ENCODE results near the gene CDH23. TPM values are rescaled to one million over a fixed set of nuclear protein-coding genes. Genes with fewer than 3 reads are reported as not detected.

Gene CDH23
- total RNA-seq, 1 experiment from 2014 or later = 0.02 TPM

GRCh38 chr10:71606257-71607081 is 209.7 kb downstream of the CDH23 start:
- no TSS peak for BruUV-seq (replicated peaks)
- ChIA-PET POLR2A (interaction anchor here (0.6 kb wide), 1 partner anchor 180 kb away, joined by 3 read pairs; no protein-coding TSS in a partner anchor), CTCF (interaction anchor here (1.7 kb wide), 1 partner anchor 36 kb away, joined by 8 read pairs; no protein-coding TSS in a partner anchor)
- peaks cover 35% of the 10 kb centered on the region for H3K27me3 Mint-ChIP-seq (ENCODE audit: insufficient read depth, unreplicated experiment)
- no peak for TF ChIP-seq CTCF (IDR thresholded peaks at IDR 0.05; ENCODE audit: unreplicated experiment)
- no peaks in the 10 kb centered on the region for H3K4me1 Mint-ChIP-seq (ENCODE audit: insufficient read depth, unreplicated experiment)
- DNase-seq (ENCODE audit: unreplicated experiment) = no peak
- intact Hi-C loops (cut with micrococcal nuclease) = no loop called here
- no peaks in the 10 kb centered on the region for H3K36me3 Mint-ChIP-seq (ENCODE audit: insufficient read depth, unreplicated experiment)
- no peak overlapping the region for H3K27ac Mint-ChIP-seq (ENCODE audit: low read depth, unreplicated experiment)
- H3K4me3 Mint-ChIP-seq (ENCODE audit: unreplicated experiment) = no peak overlapping the region
- no peaks in the 10 kb centered on the region for H3K9me3 Mint-ChIP-seq (ENCODE audit: unreplicated experiment)

- no peak for TF ChIP-seq CTCF (IDR thresholded peaks at IDR 0.05; ENCODE audit: unreplicated experiment)
- Mint-ChIP-seq H3K9me3 (ENCODE audit: unreplicated experiment) (no peaks in the 10 kb centered on the region), H3K27me3 (ENCODE audit: insufficient read depth, unreplicated experiment) (peaks cover 40% of the 10 kb centered on the region), H3K27ac (ENCODE audit: low read depth, unreplicated experiment) (no peak overlapping the region), H3K36me3 (ENCODE audit: insufficient read depth, unreplicated experiment) (no peaks in the 10 kb centered on the region), H3K4me3 (ENCODE audit: unreplicated experiment) (no peak overlapping the region), H3K4me1 (ENCODE audit: insufficient read depth, unreplicated experiment) (no peaks in the 10 kb centered on the region)
- ChIA-PET CTCF (interaction anchor here (1.3 to 2.1 kb wide), 4 partner anchors 9 to 223 kb away, joined by 5 to 8 read pairs (median 6); no protein-coding TSS in a partner anchor), POLR2A (no interaction called here)
- intact Hi-C loops (cut with micrococcal nuclease) = no loop called here
- BruUV-seq (replicated peaks) = no TSS peak
- DNase-seq (ENCODE audit: unreplicated experiment) = no peak
Observed at GRCh38 chr10:71607082-71607443, 210.3 kb downstream of the CDH23 start.

GRCh38 chr10:71608819-71609768 is 212.4 kb downstream of the CDH23 start:
- TF ChIP-seq CTCF (IDR thresholded peaks at IDR 0.05; ENCODE audit: unreplicated experiment) = peak; percentile 78
- peaks cover 6% of the 10 kb centered on the region for H3K4me1 Mint-ChIP-seq (ENCODE audit: insufficient read depth, unreplicated experiment)
- no peaks in the 10 kb centered on the region for H3K9me3 Mint-ChIP-seq (ENCODE audit: unreplicated experiment)
- no peaks in the 10 kb centered on the region for H3K36me3 Mint-ChIP-seq (ENCODE audit: insufficient read depth, unreplicated experiment)
- intact Hi-C loops (cut with micrococcal nuclease) = loop anchor here (1.0 to 2.0 kb wide), 2 partner anchors 225 to 290 kb away; partner anchors contain the start of gene SLC29A3
- H3K4me3 Mint-ChIP-seq (ENCODE audit: unreplicated experiment) = no peak overlapping the region
- BruUV-seq (replicated peaks) = no TSS peak
- ChIA-PET CTCF (interaction anchor here (0.5 to 3.2 kb wide), 27 partner anchors 9 to 728 kb away, joined by 3 to 15 read pairs (median 4); partner anchors contain the start of gene SLC29A3), POLR2A (interaction anchor here (0.6 kb wide), 2 partner anchors 34 to 177 kb away, joined by 3 to 4 read pairs; no protein-coding TSS in a partner anchor)
- peaks cover 57% of the 10 kb centered on the region for H3K27me3 Mint-ChIP-seq (ENCODE audit: insufficient read depth, unreplicated experiment)
- H3K27ac Mint-ChIP-seq (ENCODE audit: low read depth, unreplicated experiment) = no peak overlapping the region
- peak; percentile 61 for DNase-seq (ENCODE audit: unreplicated experiment)
